GM18907 (cell line): ENCODE data around the gene C11orf54.

Source experiments
- ATAC-seq: cut with Tn5 transposase; IDR thresholded peaks from one replicate; pipeline ENCODE4 v1.9.1; 2021; ENCODE audit warnings: mild to moderate bottlenecking, moderate library complexity; ENCODE audit not compliant: unreplicated experiment

Gene C11orf54

DNA sequence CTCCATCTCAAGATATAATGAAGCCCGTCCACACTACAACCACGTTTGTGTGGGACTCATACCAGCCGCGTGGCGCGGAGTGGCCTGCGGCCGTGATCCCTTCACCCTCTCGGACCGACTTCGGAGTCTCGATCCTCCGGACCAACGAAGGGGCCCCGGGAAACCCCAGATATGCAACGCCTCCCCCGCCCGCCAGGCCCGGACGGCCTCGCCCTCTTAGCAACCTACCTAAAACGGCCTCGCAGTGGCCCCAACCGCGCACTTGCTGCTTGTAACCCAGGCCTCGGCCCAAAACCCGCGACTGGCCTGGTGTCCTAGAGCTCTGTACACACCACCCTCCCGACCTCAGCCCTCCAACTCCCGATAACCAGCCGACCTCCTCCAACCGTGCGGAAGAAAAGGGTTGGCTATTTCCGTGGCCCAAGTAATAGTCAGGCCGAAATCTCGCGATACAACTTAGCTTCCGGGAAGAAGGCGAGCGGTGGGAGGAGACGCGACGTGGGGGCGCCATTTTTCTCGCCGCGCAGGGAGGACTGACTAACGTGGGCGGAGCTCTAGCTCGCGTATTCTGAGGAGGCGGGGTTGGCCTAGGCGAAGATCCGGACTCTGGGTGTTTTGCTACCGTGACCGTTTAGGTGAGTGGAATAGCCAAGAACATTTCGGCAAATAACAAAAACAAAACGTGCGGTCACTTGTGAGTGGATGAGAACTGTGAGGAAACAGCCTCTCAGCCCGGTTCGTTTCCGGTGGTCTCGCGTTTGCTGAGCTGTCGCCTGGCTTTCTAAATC is at the start of gene C11orf54, which contains the start of gene TAF1D:
Gene C11orf54, plus strand, starts transcription at position 579 of the 788 bp plus-strand sequence. CDS start 5,722 bp downstream, outside the sequence.
Gene TAF1D, minus strand, starts transcription at position 402 of the 788 bp plus-strand sequence. CDS start 2,191 bp downstream, outside the sequence.
- ATAC-seq, result peak; percentile 91

DNA sequence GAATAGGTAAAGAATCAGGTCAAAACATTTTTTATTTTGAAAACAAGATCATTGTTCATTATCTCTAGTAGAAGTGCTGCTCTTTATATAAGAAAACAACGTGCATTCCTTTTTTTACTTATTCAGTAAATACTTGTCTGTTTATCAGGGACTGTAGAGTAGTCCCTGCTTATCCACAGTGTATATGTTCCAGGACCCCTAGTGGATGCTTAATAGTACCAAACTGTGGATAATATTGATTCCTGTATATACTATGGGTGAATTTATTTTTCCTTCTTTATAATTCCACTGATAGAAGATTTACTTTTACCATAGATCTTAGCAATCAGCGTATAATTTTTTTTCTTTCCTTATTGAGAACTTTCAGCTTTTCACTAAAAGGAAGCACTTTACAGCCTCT is 47.4 kb upstream of the C11orf54 start:
- no peak for ATAC-seq

DNA sequence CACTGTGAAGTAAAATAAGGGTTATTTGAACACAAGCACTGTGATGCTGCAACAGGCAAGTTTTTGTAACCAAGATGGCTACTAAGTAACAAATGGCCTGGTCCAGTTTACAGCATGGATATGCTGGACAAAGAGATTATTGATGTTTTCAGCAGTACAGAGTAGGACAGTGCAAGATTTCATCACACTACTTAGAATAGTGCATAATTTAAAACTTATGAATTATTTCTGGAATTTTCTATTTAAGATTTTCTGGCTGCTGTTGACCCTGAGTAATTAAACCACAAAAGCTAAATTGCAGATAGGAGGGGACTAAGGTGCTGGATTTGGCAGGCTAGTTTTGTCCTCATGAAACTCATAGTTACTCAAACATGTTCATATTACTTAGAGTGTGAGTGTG is 46.9 kb upstream of the C11orf54 start:
- ATAC-seq, result no peak

DNA sequence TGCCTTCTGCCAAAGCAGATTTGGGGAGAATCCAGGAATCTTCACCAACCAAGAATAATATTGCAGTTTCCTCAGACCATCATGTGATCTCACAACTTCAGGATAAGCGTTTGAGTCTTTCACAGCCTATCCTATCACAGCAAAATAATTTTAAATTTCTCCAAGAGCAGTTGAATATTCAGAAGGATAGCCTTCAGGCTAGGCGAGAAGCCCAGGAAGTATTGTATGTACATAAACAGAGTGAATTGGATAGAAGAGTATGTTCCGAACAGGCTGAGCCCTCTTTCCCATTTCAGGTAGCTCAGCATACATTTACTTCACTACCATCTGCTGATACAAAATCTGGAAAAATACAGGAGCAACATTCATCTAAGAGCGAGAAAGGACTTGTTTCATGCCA is 43.9 kb upstream of the C11orf54 start:
- no peak for ATAC-seq

DNA sequence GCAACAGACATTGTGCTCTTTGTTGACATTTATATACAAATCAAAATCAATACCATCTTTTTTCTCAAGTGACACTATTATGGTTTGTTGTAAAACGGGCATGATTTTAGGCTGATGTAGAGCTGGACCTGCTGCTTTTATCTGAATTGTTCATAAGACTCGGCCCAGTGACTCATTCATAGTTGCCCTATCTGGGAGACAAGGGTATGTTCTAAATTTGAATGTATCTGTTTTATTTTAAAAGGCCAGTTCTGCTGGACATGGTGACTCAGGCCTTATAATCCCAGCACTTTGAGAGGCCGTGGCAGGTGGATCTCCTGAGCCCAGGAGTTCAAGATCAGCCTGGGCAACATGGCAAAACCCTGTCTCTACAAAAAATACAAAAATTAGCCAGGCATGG is 40.6 kb upstream of the C11orf54 start:
- no peak for ATAC-seq

DNA sequence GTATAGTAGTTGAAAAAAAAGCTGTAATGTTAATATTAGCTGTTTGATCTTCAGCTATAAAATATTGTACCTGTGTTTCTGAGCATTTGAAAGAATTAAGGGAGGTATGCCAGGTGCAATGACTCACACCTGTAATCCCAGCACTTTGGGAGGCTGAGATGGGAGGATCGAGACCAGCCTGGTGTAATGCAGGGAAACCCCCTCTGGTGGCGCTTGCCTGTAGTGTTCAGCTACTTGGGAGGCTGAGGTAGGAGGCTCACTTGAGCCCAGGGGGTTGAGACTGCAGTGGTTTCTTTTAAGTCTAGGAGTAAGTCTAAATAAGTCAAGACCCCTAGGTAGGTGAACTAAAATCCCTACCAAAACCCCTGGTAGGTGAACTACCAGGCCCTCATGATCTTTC is 37.2 kb upstream of the C11orf54 start:
- ATAC-seq, result no peak

DNA sequence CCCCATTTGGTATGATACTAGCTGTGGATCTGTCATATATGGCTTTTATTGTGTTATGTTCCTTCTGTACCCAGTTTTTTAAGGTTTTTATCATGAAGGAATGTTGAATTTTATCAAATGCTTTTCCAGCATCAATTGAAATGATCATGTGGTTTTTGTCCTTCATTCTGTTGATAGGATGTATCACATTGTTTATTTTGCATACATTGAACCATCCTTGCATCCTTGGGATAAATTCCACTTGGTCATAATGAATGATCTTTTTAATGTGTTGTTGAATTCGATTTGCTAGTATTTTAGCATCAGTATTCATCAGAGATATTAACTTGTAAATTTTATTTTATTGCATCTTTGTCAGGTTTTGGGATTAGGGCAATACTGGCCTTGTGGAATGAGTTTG is 31.2 kb upstream of the C11orf54 start:
- ATAC-seq, result no peak

DNA sequence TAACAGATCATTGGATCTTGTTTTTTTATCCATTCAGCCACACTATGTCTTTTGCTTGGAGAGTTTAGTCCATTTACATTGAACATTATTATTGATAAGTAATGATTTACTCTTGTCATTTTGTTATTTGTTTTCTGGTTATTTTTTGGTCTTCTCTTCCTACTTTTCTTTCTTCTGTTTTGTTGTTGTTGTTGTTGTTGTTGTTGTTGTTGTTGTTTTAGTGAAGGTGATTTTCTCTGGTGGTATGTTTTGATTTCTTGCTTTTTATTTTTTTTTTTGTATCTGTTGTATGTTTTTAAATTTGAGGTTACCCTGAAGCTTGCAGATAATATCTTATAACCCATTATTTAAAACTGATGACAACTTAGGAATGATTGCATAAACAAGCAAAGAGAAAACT is 28.8 kb upstream of the C11orf54 start:
- no peak for ATAC-seq

DNA sequence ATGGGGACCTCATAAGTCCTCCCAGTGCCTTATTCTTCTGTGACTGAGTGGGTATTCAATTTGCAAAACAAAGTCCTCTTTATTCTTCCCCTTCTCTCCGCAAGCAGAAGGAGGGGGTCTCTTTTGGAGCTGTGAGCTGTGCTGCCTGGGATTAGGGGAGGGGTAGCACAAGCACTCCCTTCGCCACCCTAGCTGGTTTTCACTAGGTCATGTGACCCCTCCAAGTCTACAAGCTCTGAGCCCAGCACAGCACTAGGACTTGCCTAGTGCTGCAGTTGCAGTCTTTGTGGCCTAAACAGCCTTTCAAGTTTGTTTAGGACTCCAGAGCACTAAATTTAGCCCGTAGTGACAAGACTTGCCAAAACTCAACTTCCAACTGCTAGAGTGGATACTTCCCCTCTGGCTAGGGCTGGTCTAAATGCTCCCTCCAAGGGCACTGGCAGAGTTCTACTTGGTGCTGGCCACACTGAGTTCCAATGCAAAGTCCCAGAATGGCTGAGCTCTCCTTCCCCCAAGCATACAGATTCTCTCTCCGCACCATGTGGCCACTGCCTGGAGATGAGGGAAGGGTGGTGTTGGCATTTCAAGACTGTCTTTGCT is 25.6 kb upstream of the C11orf54 start:
- no peak for ATAC-seq

DNA sequence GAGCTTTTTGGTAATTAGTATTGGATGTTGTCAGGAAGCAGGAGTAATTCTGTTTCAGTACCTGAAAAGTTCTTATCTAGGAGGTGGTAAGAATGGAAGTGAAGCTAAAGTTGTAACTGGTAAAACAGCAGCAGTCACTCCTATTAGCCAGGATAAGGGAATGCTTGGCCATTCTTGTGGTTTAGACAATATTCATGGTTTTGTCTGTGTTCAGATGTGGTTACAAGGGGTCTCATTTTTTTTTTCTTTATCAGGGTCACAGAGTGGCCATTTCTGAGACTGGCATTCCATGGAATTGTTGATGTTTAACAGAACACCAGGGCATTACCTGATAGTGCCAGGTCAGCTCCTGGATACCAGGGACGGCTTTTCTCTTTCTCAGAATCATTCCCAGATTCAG is 24.0 kb upstream of the C11orf54 start:
- ATAC-seq, result no peak

DNA sequence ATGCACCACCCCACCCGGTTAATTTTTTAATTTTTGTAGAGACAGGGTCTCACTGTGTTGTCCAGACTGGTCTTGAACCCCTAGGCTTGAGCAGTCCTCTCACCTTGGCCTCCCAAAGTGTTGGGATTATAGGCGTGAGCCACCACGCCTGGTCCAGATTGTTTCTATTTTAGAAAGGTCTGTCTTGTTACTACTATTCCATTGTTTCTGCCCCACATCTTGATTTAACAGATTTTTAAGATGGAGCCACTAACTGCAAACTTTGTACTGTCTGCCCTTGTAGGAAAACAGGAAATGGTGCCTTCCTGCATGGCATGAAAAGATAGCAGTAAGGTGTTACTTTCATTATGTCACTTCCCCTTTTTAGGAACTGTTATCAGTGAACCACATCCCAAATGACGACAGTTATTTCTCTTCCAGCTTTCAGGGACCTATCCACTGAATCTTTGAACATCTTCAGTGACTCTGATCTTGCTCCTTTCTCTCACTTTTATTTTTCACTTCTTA is 23.4 kb upstream of the C11orf54 start:
- peak; percentile 85 for ATAC-seq

DNA sequence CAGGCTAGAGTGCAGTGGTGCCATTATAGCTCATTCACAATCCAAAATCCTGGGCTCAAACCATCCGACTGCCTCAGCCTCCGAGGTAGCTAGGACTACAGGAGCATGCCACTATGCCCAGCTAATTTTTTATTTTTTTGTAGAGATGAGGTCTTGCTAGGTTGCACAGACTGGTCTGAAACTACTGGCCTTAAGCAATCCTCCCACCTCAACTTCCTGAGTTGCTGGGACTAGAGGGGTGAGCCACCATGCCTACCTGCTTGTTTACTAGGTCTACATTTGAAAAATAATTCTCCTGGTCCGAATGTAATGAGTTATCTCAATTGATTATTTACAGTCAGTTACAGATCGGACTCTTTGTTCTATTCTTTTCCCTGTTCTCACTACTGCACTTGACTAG is 22.2 kb upstream of the C11orf54 start:
- no peak for ATAC-seq

DNA sequence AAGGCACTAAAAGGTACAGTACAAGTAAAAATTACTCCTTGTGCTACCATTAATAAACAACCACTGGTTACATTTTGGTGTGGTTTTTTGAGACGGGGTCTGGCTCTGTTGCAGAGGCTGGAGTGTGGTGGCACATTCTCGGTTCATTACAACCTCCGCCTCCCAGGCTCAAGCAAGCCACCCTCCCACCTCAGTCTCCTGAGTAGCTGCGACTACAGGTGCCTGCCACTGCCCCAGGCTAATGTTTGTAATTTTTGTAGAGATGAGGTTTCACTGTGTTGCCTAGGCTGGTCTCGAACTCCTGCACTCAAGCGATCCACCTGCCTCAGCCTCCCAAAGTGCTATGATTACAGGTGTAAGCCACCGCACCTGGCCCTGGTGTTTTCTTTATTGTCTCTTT is 20.9 kb upstream of the C11orf54 start:
- no peak for ATAC-seq

DNA sequence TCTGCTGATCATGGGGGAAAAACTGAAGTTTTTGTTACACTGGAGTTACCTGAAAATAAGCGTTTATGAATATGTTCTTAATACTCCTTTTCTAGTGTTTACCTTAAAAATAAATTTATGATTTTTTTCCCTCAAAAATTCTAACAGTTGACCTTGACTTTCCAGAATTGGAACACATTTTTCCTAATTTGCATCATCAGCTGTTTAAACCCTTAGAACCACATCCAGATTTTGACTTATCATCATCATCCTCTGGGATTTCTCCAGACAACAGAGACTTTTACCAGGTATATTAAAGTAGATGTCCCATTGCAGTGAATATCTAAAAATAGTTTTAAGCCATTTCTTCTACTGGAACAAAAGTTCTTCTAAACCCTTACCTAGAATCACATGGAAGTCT is 17.4 kb upstream of the C11orf54 start:
- ATAC-seq, result no peak

DNA sequence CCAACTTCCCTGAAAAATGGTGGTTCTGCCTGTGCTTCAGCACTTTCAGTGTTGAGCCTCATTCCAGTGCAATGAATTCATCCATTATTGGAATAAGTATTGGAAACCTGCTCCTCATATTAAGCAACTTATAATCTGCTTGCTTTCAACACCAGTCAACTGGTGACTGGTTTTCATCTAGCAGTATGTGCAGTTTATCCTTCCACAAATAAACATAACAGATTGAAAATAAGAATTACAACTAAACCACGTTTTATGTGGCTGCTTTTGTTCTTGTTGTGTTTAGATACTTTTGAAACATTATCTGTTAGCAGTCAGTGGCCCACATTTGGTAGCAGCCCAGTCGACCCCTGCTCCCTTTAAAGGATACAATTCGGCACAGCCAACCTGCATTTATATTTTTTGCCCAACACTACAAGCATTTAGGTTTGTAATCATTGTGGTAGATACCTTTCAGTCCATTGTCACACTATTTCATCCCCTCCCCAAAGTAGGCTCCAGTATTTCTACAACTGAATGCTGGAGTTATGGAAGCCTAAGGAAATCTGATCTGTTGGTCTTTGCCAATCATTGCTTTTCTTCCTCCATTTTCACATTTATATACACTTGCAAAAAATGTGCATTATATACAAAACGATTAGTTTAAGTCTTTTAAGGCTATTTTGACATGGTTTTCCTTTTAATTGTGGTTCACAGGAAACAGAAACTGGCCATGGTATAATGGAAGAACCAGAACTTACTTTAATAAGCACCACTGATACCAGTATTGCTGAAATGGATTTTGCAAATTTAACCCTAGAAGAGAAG is 13.3 kb upstream of the C11orf54 start:
- ATAC-seq, result no peak

DNA sequence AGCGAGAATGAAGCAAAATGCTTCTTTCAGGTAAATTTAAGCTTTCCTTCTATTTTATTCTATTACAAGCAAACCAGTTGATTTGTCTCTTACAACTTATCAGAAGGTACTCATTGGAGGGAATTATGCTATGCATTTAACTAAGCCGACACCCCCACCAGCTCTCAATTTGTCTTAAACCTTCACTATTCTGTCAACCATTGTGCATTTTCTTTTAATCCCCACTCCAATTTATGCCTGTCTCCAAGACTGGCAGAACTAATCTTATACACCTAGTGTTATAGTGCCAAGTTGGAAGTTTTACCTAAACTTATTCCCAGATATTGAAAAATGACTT is 12.7 kb upstream of the C11orf54 start:
- ATAC-seq, result no peak

DNA sequence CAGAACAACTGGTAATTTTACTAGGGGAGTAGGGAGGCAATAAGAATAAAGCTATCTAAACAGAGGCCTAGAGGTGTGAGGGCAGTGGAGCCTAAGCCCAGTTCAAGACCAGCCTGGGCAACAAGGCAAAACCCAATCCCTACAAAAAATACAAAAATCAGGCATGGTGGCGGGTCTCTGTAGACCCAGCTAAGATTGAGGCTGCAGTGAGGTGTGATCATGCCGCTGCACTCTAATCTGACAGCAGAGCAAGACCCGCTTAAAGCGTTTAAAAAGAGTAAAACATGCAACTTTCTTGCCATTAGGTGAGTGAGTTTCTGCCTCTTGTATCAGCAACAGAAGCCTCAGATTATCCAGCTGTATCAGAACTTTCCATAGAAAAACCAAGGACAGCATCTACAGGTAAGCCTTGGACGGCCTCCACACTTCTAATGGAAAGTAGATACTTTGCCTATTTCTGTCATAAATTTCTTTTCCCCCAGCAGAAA is 12.3 kb upstream of the C11orf54 start:
- no peak for ATAC-seq

DNA sequence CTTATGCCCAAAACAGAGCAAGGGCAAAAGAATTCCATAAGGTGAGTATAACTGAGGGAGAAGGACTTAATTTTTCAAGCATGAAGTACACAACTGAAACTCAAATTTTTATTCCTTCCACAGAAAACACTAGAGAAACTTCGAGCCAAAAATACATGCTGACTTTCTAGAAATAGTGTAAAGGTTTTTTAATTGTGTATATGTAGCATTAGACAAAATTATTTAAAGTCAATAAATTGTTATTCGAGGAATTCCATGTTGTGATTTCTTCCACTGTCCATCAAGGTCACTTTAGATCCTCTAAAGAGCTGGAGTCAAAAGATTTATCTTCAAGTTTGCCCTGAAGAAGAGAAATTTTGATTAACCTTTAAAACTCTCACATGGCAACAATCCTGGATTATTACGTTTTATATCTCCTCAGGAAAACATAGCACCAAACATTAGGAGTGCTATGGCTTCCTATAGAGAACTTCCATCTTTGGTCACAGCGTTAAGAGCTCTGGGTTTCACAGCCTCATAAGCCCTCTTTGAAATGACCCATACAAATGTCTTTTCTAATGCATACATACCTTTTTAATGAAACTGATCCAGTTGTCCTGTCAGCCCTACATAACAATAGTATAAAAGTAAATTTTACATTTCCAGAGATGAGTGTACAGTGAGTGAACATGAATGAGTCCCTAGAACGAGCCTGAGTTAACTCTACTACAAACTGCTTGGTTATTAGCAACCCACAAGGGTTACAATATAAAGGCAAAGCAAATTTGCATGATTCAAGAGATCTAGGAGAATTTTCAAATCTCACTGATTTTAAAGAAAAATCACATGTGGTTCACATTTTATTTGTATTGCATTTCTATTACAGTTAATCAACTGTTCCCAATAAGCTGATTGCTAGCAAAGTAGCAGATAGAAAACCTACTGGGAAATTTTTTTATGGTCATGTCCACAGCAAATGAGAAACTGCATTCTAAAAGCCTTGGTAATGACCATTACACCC is 11.1 kb upstream of the C11orf54 start:
- ATAC-seq, result no peak

DNA sequence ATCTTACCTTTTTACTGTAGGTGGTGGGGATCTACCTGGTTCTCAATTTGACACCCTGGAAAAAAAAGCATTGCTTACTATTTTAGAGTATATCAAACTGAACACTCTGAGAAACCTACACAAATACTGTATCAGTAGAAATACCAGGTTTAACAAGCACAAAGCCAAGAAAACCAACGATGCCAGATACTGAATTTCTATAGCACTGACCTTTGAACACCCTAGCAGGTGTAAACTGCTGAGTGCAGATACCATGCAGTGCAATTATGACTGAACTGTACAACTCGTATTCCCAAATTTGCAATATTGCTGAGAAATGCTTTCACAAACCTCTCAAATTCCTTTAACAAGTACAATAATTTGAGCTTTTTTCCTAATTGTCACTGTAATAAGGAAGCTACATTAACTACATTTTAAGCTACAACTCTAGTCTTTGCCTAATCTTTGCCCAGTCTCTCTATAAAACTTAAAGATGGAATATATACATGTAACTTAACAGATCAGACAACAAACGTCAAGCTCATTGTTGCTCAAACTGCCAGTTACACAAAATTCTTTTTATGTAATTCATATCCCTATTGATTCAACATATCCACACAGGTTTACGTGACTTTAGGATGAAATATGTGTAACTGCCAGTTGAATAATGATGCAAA is 9.1 kb upstream of the C11orf54 start:
- ATAC-seq, result no peak

DNA sequence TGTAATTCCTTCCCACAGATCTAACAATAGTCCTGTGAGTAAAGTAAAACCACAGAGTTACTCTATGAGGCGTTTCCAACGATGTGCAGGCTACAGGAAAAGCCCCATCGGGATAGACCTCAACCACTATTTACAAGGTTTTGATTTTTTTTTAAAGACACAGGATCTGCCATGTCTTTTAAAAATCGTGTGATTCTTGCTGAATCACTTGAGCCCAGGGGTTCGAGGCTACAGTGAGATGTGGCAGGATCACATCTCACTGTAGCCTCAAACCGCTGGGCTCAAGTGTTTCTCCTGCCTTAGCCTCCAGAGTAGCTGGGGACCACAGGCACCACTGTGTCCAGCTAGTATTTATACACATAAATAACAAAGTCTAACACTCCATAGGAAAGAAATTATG is 8.0 kb upstream of the C11orf54 start:
- ATAC-seq, result no peak
